Thyroid gland (tissue), 4 donors: Measurements from ENCODE around the gene HK2. TPM values are rescaled to one million over a fixed set of nuclear protein-coding genes. Genes with fewer than 3 reads are reported as not detected.
A peak's percentile ranks its signal among the peaks of the same experiment; 100 is the strongest.

Experiments
- DNase-seq, 2 donors: peaks; one replicate each; pipeline ENCODE4 v3.0.0-alpha.2; 2019
- H3K27ac ChIP-seq, 3 donors: fragments of 200-600 bp; sonication (generic); 1 replicate in 2 of 3; 2 replicates in 1 of 3; pipeline ENCODE4 v1.5.1; 2016 to 2019; ENCODE audit warnings: mild to moderate bottlenecking in 1 of 3, moderate library complexity in 1 of 3
- H3K27me3 ChIP-seq: fragments of 200-600 bp; sonication (generic); one replicate; pipeline ENCODE4 v1.5.1; 2019
- H3K36me3 ChIP-seq, 2 donors: fragments of 200-600 bp; sonication (generic); one replicate each; pipeline ENCODE4 v1.5.1; 2016 to 2019
- H3K4me1 ChIP-seq, 2 donors: fragments of 200-600 bp; sonication (generic); one replicate each; pipeline ENCODE4 v1.5.1; 2017 to 2019
- H3K4me3 ChIP-seq, 3 donors: fragments of 200-600 bp; sonication (generic); replicated peaks in 1 of 3; 1 replicate in 2 of 3; 2 replicates in 1 of 3; pipeline ENCODE4 v1.5.1; 2016; ENCODE audit warnings: mild to moderate bottlenecking in 1 of 3
- H3K9me3 ChIP-seq: fragments of 200-600 bp; sonication (generic); one replicate; pipeline ENCODE4 v1.5.1; 2017
- CTCF ChIP-seq, 6 experiments: fragments of 200-600 bp in 3 of 6; fragments of 450-650 bp in 3 of 6; sonication (generic) in 3 of 6; IDR thresholded peaks; one replicate each; pipeline ENCODE4 v1.5.1; 2016 to 2019; ENCODE audit warnings: antibody characterized with exemption in 6 of 6, mild to moderate bottlenecking in 2 of 6, inconsistent platforms in 1 of 6, moderate library complexity in 1 of 6
- POLR2A ChIP-seq, 2 donors: fragments of 450-650 bp; IDR thresholded peaks; one replicate each; pipeline ENCODE4 v1.6.1; 2017; ENCODE audit warnings: antibody characterized with exemption in 2 of 2, mild to moderate bottlenecking in 2 of 2, moderate library complexity in 1 of 2
- WGBS, 2 donors: methylation state at CpG; one replicate each; pipeline ENCODE4 v1.1.5; 2017; 5-methylcytosine and 5-hydroxymethylcytosine counted together
- intact Hi-C: fragments of 100-400 bp; cut with DNase I; formaldehyde crosslinking; loops from one replicate; pipeline ENCODE4 v1.15.1; 2023
- total RNA-seq, 4 donors: library from RNA; depleted of rRNA; stranded (reverse); fragments of >200 nt; gene quantifications; one replicate each; pipeline ENCODE4 v1.2.3, GENCODE V29; 2016

Gene HK2
- total RNA-seq, 4 donors from 2014 or later = 6.7 to 47.8 (median 26.9) TPM

DNA sequence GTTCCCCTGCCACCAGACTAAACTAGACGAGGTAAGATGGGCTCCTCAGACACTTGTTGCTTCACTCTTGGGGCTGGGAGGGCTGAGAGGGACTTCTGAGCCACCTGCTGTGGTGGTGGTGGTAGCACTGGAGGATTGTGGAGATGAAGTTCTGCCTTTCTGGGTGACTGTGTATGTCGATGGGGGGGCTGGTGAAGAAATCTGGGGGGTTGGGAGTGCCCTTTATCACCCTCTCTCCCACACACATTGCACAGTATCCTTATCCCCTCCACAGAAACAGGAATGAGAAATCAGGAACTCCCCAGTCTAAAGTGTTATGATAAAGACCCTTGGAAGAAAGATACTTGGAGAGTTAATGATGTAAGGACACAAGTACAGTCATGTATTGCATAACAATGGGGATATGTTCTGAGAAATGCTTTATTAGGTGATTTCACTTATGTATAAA, 38.5 kb downstream of the HK2 start:
- Histone ChIP-seq H3K36me3 (no peaks in the 10 kb centered on the region), H3K4me3 (no peak overlapping the region), H3K27me3 (no peaks in the 10 kb centered on the region), H3K27ac (no peak overlapping the region), H3K9me3 (no peaks in the 10 kb centered on the region), H3K4me1 (no peaks in the 10 kb centered on the region)
- no peak for DNase-seq
- intact Hi-C loops = no loop called here
- TF ChIP-seq CTCF (IDR thresholded peaks at IDR 0.05) (no peak), POLR2A (IDR thresholded peaks at IDR 0.05) (no peak)
- 86 to 96% methylated on average over 2 of the region's 2 CpGs for WGBS, 2 donors

- no peak overlapping the region for H3K4me3 ChIP-seq
- no peak overlapping the region for H3K27ac ChIP-seq
- WGBS, 2 donors = 92 to 95% methylated on average over 7 of the region's 7 CpGs
- no peaks in the 10 kb centered on the region for H3K36me3 ChIP-seq
- H3K9me3 ChIP-seq = no peaks in the 10 kb centered on the region
- no peak for DNase-seq
- intact Hi-C loops = no loop called here
- TF ChIP-seq CTCF (IDR thresholded peaks at IDR 0.05) = no peak
- TF ChIP-seq POLR2A (IDR thresholded peaks at IDR 0.05) = no peak
- H3K27me3 ChIP-seq = no peaks in the 10 kb centered on the region
- no peaks in the 10 kb centered on the region for H3K4me1 ChIP-seq
Measured at GRCh38 chr2:74873012-74873665, 39.2 kb downstream of the HK2 start.

GRCh38 chr2:74873678-74874640, 40.0 kb downstream of the HK2 start:
- no peak overlapping the region for H3K4me3 ChIP-seq

DNA sequence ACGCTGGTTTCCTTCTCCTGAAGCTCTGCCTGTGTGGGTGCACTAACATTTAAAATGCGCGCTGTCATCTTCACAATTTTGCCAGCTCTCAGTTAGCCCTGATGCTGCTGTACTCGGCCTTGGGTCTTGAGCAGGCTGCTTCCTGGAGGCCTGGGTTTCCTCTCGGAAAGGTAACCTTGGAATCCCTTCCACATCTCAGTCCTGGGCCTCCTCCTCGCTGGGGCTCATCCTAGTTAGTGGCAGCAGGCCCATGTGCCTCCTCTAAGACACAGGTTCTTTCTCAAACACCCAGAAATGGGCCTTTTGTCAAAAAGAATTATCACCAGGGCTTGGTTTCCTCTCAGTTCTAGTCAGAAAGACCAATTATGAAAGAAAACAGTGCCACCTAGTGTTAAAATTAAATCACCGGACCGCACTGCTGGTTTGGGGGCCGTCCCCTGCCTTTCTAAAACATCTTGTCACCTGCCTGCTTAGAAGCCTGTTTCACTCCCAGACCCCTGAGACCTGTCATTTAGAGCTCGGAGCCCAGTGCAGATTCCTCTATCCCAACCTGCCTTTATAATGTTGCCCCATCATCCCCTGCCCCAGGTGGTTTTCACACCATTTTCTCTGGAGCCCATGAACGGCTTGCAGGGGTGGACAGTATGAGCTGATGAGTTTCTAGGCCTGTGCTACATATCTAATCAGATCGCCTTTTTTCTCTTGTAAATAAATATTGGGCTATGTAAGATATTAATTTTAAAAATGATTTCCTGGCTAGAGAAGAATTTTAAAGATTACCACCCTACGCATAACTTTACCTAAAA, 42.4 kb downstream of the HK2 start:
- whole genome bisulfite sequencing, 2 donors = 61 to 63% methylated on average over 13 of the region's 13 CpGs

More at GRCh38 chr2:74873678-74874640, 40.0 kb downstream of the HK2 start:
- Histone ChIP-seq H3K9me3 (no peaks in the 10 kb centered on the region), H3K27ac (no peak overlapping the region), H3K27me3 (no peaks in the 10 kb centered on the region), H3K4me1 (no peaks in the 10 kb centered on the region), H3K36me3 (no peaks in the 10 kb centered on the region)
- 94% methylated on average over 26 of the region's 26 CpGs for WGBS, 2 donors
- no peak for DNase-seq
- TF ChIP-seq CTCF (IDR thresholded peaks at IDR 0.05) = no peak
- TF ChIP-seq POLR2A (IDR thresholded peaks at IDR 0.05) = no peak
- intact Hi-C loops = no loop called here

More for the DNA sequence above, 42.4 kb downstream of the HK2 start:
- Histone ChIP-seq H3K4me1 (no peaks in the 10 kb centered on the region), H3K9me3 (no peaks in the 10 kb centered on the region), H3K36me3 (peaks cover 0 to 7% of the 10 kb centered on the region in 2 donors), H3K27me3 (no peaks in the 10 kb centered on the region), H3K4me3 (no peak overlapping the region), H3K27ac (no peak overlapping the region)
- TF ChIP-seq POLR2A (IDR thresholded peaks at IDR 0.05) = no peak
- peak; percentile 35 to 75 (median 61) for TF ChIP-seq CTCF (IDR thresholded peaks at IDR 0.05)
- intact Hi-C loops = loop anchor here (2.0 kb wide), 1 partner anchor 161 kb away; no protein-coding TSS in a partner anchor
- peak; percentile 11 to 13 for DNase-seq
